Measurements from ENCODE around the gene SP2. TPM values are rescaled to one million over a fixed set of nuclear protein-coding genes. Genes with fewer than 3 reads are reported as not detected.

Gene SP2
- total and polyA plus RNA-seq, 2 of the 8 experiments (the other 6 are each of a cell fraction or from before 2014, with no cell fraction given): 5.6 to 13.8 TPM

DNA sequence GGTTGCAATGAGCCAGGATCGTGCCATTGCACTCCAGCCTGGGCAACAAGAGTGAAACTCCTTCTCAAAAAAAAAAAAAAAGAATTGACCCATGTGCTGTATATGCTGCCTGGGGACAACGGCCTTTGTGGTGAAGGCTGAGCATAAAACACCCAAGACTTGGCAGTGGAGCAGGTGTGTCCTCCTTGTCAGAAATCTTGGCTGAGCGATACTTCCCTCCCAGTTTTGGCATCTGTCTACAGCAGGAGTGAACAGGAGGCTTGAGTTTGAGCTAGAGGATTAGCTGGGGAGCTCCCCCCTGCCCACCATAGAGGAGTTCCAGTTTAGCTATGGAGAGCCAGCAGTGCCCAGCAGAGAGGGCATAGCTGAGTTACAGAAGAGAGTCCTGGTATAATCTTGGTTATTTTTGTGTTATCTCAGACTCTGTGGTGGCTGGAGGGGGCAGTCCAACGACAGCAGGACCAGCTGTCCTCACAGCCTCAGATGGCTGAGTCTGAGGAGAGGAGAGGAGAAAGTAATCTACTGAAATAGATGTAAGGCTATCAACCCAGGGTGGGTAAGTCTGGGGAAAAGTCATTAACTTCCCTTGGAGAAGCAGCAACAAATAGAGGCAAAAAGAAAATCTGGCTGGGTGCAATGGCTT, 18.4 kb downstream of the SP2 start:
- no peaks in the 10 kb centered on the region for H3K79me2 ChIP-seq (ENCODE audit: control insufficient read depth in 1 of 2, insufficient read depth in 2 of 2, low read length in 2 of 2)
- ChIA-PET POLR2A (ENCODE audit: partially characterized antibody) (interaction anchor here (1.2 to 1.5 kb wide), 3 partner anchors 10 to 71 kb away, joined by 3 to 5 read pairs (median 4); no protein-coding TSS in a partner anchor), CTCF (ENCODE audit: partially characterized antibody) (interaction anchor here (0.9 to 1.7 kb wide), 6 partner anchors 9 to 73 kb away, joined by 3 to 5 read pairs (median 3); partner anchors contain the start of genes PNPO and SCRN2)
- no peaks in the 10 kb centered on the region for H3K23me2 ChIP-seq (ENCODE audit: low read depth, low read length)
- no peak overlapping the region for H3K23ac ChIP-seq (ENCODE audit: insufficient read length)
- H4K8ac ChIP-seq (ENCODE audit: extremely low read depth, insufficient read depth, low read length): no peak overlapping the region
- H3K36me3 ChIP-seq (ENCODE audit: control insufficient read depth in 2 of 4, insufficient read depth in 4 of 4, low read length in 3 of 4): no peaks in the 10 kb centered on the region; a peak in 2 of 8 replicates
- no peak overlapping the region for H2BK15ac ChIP-seq (ENCODE audit: low read length)
- H3K4me1 ChIP-seq (replicated peaks in 1 of 4; ENCODE audit: control insufficient read depth in 3 of 4, insufficient read depth in 4 of 4, low read length in 3 of 4): no peaks in the 10 kb centered on the region
- H4K5ac ChIP-seq (ENCODE audit: insufficient read length, low read depth, low read length): no peak overlapping the region
- H3K79me1 ChIP-seq (ENCODE audit: low read depth, low read length): no peaks in the 10 kb centered on the region
- H3K18ac ChIP-seq (ENCODE audit: extremely low read depth, low read length): no peak overlapping the region
- DNase-seq (ENCODE audit: low read depth in 1 of 2, low spot score in 2 of 2): no peak
- no peak for FAIRE-seq
- H3K4me2 ChIP-seq (ENCODE audit: insufficient read depth in 1 of 2, low read depth in 2 of 2, low read length in 2 of 2): no peak overlapping the region
- H3K9me3 ChIP-seq (ENCODE audit: insufficient read depth in 2 of 2, low read depth in 1 of 2, low read length in 1 of 2): no peaks in the 10 kb centered on the region
- WGBS, 2 experiments (ENCODE audit: extremely low coverage in 1 of 2, insufficient coverage in 1 of 2, insufficient read length in 1 of 2, insufficient replicate concordance in 2 of 2, low coverage in 1 of 2, low lambda C conversion rate in 2 of 2, missing lambda C conversion rate in 1 of 2): 86% methylated on average over 4 of the region's 4 CpGs; no CpG with 5 or more reads in 1 of the 2 experiments
- H3K56ac ChIP-seq (replicated peaks; ENCODE audit: insufficient read length, low read depth, low read length): no peak overlapping the region
- no peak overlapping the region for H2BK12ac ChIP-seq (ENCODE audit: low read depth, low read length)
- H3K27ac ChIP-seq (ENCODE audit: low read depth, low read length): no peak overlapping the region
- H3K9ac ChIP-seq (replicated peaks in 1 of 4; ENCODE audit: extremely low read depth in 1 of 4, low read depth in 3 of 4, low read length in 3 of 4): no peak overlapping the region
- H3K4me3 ChIP-seq (ENCODE audit: extremely low read depth in 1 of 4, insufficient read depth in 2 of 4, low read depth in 3 of 4, low read length in 4 of 4): no peak overlapping the region
- no peak overlapping the region for H2BK20ac ChIP-seq (ENCODE audit: low read length)
- no peak overlapping the region for H2BK120ac ChIP-seq (replicated peaks; ENCODE audit: low read depth, low read length)
- H3K4ac ChIP-seq (replicated peaks; ENCODE audit: insufficient read length, low read depth, low read length): no peak overlapping the region
- no peak overlapping the region for H2AK5ac ChIP-seq (ENCODE audit: low read depth, low read length)
- H4K20me1 ChIP-seq (replicated peaks in 1 of 2; ENCODE audit: control insufficient read depth in 1 of 2, insufficient read depth in 2 of 2, low read length in 2 of 2): no peaks in the 10 kb centered on the region
- no peak overlapping the region for H2BK5ac ChIP-seq (ENCODE audit: low read depth, low read length)
- H2AFZ ChIP-seq (ENCODE audit: low read length): no peak overlapping the region
- no peak overlapping the region for H3K14ac ChIP-seq (ENCODE audit: insufficient read length)
- no peak overlapping the region for H4K91ac ChIP-seq (replicated peaks; ENCODE audit: insufficient read length, low read length)
- H3K27me3 ChIP-seq (replicated peaks in 1 of 4; ENCODE audit: control insufficient read depth in 3 of 4, extremely low read depth in 1 of 4, insufficient read depth in 3 of 4, low read length in 3 of 4): no peaks in the 10 kb centered on the region
- no peak for TF ChIP-seq ASH2L (IDR thresholded peaks at IDR 0.05; ENCODE audit: low read length)
- TF ChIP-seq KDM4A (IDR thresholded peaks at IDR 0.05; ENCODE audit: low read depth, low read length, severe bottlenecking): no peak
- TF ChIP-seq BRCA1 (IDR thresholded peaks at IDR 0.05; ENCODE audit: low read depth, low read length): no peak
- TF ChIP-seq CHD1 (IDR thresholded peaks at IDR 0.05; ENCODE audit: low read depth, low read length): no peak
- no peak for TF ChIP-seq NANOG (IDR thresholded peaks at IDR 0.05; ENCODE audit: insufficient read depth, low read depth, low read length, poor library complexity, severe bottlenecking)
